IPS-NIHi7 (cell line): ENCODE results near the gene NUDT8.
A peak's percentile ranks its signal among the peaks of the same experiment; 100 is the strongest.
"Not testable (repeated sequence)": the region's sequence is repeated elsewhere in the genome, so short reads cannot be mapped to it uniquely, and the experiment has no call there.

Experiments used
- DNase-seq: peaks from one replicate; pipeline ENCODE4 v3.0.0; 2012; ENCODE audit warnings: mixed read lengths; ENCODE audit errors: extremely low spot score

The NUDT8 gene

DNA sequence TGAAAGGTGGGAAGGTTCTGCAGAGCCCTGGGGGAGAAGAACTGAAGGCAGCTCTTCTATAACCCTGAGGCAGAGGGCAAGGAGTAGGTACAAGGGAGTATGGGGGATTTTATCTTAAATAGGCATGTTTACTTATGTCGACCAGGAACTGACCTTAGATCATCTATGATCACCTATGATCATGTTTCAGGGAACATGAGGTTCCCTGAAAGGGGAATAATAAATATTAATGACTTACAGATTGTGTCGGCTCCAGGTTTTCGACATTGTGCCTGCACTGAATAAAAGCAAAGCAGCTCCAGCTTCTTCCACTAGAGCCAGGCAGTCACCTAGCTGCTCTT, 36.2 kb downstream of the NUDT8 start:
- DNase-seq, result no peak

DNA sequence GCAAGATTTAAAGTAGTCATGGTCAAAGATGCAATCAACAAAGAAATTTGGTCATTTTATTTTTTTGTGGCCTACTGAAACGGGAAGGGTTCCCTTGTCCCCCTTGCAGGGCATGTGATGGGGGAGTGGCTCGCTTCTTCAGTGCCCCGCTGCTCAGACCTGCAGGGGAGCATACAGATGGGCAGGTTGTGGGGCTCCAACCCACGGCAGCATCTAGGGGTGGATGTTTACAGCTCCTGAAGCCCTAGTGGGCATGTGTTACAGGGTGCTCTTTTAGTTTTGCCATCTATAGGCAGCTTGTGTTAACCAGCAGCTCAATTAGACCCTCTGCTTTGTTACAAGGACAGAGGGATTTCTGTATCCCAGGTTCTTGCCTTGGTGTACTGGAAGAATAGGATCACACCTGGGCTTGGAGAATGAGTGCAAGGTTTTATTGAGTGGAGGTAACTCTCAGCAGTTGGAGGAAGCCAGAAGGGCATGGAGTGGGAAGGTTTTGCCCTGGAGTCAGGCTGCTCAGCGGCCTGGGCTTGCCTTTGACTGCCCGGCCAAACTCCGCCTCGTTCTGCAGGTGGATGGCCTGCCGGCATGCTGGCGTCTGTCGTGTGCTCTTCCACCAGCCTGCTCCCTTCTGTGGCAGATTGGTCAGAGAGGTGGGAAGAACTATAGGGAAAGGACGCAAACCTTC, 36.7 kb downstream of the NUDT8 start:
- no peak for DNase-seq

DNA sequence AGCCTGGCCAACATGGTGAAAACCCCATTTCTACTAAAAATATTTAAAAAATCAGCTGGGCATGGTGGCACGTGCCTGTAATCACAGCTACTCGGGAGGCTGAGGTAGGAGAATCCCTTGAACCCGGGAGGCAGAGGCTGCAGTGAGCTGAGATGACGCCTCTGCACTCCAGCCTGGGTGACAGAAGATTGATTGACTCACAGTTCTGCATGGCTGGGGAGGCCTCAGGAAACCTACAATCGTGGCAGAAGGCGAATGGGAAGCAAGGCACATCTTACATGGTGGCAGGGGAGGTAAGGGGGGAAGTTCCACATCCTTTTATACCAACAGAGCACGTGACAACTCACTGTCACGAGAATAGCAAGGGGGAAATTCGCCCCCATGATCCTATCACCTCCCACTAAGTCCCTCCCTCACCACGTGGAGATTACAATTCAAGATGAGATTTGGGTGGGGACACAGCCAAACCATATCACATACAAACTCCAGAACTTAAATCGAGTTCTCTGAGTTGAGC, 40.8 kb downstream of the NUDT8 start:
- not testable (repeated sequence) for DNase-seq

DNA sequence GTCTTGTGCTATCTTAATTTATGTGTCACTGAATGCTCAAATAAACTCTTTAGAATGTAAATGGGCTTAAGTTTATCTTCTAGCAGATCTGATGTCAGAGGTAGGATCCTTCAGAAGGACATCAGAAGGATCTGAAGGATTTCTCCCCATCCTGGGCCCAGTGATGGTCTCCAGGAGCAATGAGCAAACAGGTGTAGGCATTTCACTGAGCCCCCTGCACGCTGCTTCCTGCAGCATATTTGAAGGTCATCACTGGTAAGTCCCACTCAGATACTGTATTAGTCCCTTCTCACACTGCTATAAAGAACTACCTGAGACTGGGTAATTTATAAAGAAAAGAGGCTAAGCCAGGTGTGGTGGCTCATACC, 41.6 kb downstream of the NUDT8 start:
- no peak for DNase-seq

DNA sequence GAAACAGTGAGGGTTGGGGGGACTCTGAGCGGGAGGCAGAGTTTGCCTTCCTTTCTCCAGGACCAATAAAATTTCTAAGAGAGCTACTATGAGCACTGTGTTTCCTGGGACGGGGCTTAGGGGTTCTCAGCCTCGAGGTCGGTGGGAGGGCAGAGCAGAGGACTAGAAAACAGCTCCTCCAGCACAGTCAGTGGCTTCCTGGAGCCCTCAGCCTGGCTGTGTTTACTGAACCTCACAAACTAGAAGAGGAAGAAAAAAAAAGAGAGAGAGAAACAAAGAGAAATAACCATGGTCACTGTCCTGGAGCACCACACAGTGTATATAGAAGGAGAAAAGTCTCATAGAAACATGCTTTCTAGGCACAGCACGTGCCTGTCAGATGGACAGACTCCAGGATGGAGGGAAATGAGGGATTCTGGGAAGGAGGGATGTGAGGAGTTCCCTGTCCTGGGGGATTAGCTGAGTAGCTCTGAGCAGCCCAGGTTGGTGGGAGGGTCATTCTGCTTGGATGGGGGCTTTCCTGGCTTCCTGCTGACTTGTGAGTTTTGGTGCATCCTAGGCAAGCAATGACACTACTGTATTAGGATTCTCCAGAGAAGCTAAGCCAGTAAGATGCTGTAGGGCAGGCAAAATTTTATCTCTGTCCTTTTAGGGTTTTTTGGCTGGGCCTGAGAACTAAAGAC, 43.0 kb downstream of the NUDT8 start:
- DNase-seq, result no peak

DNA sequence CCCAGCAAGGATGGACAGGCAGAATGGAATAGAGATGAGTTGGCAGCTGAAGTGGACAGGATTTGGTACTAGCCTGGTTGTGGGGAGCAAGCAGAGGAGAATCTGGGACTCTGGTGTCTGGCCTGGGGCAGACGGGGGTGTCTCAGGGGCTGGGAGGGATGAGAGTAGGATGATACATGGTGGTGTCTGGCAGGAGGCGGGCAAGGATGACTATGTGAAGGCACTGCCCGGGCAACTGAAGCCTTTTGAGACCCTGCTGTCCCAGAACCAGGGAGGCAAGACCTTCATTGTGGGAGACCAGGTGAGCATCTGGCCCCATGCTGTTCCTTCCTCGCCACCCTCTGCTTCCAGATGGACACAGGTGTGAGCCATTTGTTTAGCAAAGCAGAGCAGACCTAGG, 43.8 kb downstream of the NUDT8 start:
- no peak for DNase-seq

DNA sequence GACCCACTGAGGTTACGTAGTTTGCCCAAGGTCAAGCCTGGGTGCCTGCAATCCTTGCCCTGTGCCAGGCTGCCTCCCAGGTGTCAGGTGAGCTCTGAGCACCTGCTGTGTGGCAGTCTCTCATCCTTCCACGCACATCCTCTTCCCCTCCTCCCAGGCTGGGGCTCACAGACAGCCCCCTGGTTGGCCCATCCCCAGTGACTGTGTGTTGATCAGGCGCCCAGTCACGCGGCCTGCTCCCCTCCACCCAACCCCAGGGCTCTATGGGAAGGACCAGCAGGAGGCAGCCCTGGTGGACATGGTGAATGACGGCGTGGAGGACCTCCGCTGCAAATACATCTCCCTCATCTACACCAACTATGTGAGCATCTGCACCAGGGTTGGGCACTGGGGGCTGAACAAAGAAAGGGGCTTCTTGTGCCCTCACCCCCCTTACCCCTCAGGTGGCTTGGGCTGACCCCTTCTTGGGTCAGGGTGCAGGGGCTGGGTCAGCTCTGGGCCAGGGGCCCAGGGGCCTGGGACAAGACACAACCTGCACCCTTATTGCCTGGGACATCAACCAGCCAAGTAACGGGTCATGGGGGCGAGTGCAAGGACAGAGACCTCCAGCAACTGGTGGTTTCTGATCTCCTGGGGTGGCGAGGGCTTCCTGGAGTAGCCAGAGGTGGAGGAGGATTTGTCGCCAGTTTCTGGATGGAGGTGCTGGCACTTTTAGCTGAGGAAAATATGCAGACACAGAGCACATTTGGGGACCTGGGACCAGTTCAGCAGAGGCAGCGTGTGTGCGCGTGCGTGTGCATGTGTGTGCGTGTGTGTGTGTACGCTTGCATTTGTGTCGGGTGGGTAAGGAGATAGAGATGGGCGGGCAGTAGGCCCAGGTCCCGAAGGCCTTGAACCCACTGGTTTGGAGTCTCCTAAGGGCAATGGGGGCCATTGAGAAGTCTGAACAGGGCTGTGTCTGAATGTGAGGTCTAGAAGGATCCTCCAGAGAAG, 44.6 kb downstream of the NUDT8 start:
- DNase-seq, result no peak

DNA sequence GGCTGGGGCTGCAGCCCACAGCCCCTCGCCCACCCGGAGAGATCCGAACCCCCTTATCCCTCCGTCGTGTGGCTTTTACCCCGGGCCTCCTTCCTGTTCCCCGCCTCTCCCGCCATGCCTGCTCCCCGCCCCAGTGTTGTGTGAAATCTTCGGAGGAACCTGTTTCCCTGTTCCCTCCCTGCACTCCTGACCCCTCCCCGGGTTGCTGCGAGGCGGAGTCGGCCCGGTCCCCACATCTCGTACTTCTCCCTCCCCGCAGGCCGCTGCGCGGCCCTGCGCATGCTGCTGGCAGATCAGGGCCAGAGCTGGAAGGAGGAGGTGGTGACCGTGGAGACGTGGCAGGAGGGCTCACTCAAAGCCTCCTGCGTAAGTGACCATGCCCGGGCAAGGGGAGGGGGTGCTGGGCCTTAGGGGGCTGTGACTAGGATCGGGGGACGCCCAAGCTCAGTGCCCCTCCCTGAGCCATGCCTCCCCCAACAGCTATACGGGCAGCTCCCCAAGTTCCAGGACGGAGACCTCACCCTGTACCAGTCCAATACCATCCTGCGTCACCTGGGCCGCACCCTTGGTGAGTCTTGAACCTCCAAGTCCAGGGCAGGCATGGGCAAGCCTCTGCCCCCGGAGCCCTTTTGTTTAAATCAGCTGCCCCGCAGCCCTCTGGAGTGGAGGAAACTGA, 45.4 kb downstream of the NUDT8 start:
- peak; percentile 32 for DNase-seq

DNA sequence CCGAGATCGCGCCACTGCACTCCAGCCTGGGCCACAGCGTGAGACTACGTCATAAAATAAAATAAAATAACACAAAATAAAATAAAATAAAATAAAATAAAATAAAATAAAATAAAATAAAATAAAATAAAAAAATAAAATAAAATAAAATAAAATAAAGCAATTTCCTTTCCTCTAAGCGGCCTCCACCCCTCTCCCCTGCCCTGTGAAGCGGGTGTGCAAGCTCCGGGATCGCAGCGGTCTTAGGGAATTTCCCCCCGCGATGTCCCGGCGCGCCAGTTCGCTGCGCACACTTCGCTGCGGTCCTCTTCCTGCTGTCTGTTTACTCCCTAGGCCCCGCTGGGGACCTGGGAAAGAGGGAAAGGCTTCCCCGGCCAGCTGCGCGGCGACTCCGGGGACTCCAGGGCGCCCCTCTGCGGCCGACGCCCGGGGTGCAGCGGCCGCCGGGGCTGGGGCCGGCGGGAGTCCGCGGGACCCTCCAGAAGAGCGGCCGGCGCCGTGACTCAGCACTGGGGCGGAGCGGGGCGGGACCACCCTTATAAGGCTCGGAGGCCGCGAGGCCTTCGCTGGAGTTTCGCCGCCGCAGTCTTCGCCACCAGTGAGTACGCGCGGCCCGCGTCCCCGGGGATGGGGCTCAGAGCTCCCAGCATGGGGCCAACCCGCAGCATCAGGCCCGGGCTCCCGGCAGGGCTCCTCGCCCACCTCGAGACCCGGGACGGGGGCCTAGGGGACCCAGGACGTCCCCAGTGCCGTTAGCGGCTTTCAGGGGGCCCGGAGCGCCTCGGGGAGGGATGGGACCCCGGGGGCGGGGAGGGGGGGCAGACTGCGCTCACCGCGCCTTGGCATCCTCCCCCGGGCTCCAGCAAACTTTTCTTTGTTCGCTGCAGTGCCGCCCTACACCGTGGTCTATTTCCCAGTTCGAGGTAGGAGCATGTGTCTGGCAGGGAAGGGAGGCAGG, 46.2 kb downstream of the NUDT8 start, which contains the start of gene GSTP1:
Gene GSTP1 (plus strand): TSS at position 566 of the 958 bp plus-strand sequence. CDS start 32 bp downstream, at position 598.
- peak; percentile 95 for DNase-seq

DNA sequence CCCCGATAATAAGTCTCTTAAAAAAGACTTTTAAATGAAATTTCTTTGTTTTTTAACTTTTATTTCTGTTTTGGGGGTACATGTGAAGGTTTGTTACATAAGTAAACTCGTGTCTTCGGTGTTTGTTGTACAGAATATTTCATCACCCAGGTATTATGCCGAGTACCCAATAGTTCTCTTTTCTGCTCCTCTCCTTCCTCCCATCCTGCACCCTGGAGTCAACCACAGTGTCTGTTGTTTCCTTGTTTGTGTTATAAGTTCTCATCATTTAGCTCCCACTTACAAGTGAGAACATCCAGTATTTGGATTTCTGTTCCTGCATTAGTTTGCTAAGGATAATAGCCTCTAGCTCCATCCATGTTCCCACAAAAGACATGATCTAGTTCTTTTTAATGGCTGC, 47.7 kb downstream of the NUDT8 start:
- DNase-seq, result no peak

DNA sequence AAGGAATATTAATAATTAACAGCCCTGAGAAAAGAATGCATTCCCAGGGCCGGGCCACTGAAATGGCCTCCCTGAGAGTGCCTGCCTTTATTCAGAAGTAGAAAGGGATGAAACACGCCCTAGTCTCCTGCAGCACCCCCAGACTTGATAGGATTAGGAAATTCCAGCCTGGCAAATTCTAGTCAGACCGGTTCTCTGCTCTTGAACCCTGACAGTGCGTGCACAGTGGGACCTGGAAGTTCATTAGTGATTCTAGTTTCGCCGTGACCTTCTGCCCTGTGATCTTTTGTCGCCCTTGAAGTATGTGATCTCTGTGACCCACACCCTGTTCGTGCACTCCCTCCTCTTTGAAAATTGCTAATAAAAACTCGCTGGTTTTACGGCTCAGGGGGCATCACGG, 48.3 kb downstream of the NUDT8 start:
- no peak for DNase-seq

DNA sequence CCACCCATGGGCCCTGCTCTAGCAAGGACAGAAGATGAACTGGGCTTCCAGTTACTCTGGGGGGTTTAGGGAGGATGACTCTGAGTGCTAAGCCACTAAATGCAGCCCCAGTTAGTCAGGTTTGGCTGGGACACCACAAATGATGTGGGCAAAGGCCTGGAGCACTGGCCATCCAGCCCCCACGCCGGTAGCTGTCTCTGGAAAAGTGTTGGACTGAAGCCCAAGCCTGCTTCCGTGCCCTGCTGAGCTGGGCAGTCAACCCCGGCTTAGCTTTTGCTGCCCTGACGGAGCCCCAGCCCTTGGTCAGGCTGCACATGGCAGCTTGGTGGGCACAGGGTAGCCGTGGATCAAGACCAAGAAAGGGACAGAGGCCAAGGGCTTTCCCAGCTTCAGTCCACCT, 51.8 kb downstream of the NUDT8 start:
- no peak for DNase-seq
